Measurements from ENCODE around the gene ANKRD12.
A peak's percentile ranks its signal among the peaks of the same experiment; 100 is the strongest.

Gene ANKRD12

GRCh38 chr18:9184998-9185613 lies 48.5 kb downstream of the ANKRD12 start (continued):
- TF ChIP-seq ZNF660 (tag by site-specific recombination; IDR thresholded peaks at IDR 0.05), result no peak
- no peak for TF ChIP-seq ZNF433 (tag by site-specific recombination; IDR thresholded peaks at IDR 0.05; ENCODE audit: low read depth)
- no peak for TF ChIP-seq ZNF510 (tag by site-specific recombination; IDR thresholded peaks at IDR 0.05; ENCODE audit: insufficient replicate concordance)
- no peak for TF ChIP-seq ZNF701 (tag by site-specific recombination; IDR thresholded peaks at IDR 0.05)
- no peak for TF ChIP-seq ZNF600 (tag by site-specific recombination; IDR thresholded peaks at IDR 0.05)
- no peak for TF ChIP-seq ZBTB1 (tag by site-specific recombination; IDR thresholded peaks at IDR 0.05)
- TF ChIP-seq MEIS1 (CRISPR knock-in tag; IDR thresholded peaks at IDR 0.05; ENCODE audit: borderline replicate concordance), result no peak

- Histone ChIP-seq H3K4me1 (ENCODE audit: control insufficient read depth, insufficient read depth, low read length) (peaks cover 5% of the 10 kb centered on the region; the same call in 1 of the 2 replicates), H3K9me3 (ENCODE audit: control insufficient read depth, insufficient read depth, low read depth, low read length) (no peaks in the 10 kb centered on the region), H3K4me3 (ENCODE audit: low read depth, low read length) (no peak overlapping the region), H3K27ac (ENCODE audit: extremely low read depth, low read depth, low read length) (no peak overlapping the region), H3K36me3 (ENCODE audit: control insufficient read depth in 2 of 2, insufficient read depth in 1 of 2, low read length in 2 of 2) (peaks cover 0 to 5% of the 10 kb centered on the region in 2 experiments; a peak in 1 of 3 replicates)
- ChIA-PET CTCF (interaction anchor here (1.4 kb wide), 2 partner anchors 39 to 115 kb away, joined by 4 to 5 read pairs; no protein-coding TSS in a partner anchor), POLR2A (no interaction called here)
- TF ChIP-seq ZNF626 (tag by site-specific recombination; IDR thresholded peaks at IDR 0.05) (no peak), BCL11B (tag by site-specific recombination; IDR thresholded peaks at IDR 0.05; ENCODE audit: low read depth) (0 out of 2 replicates have a peak, but pooled peaks have one; percentile 34), ZNF146 (tag by site-specific recombination; IDR thresholded peaks at IDR 0.05) (no peak), ZNF560 (tag by site-specific recombination; IDR thresholded peaks at IDR 0.05; ENCODE audit: borderline replicate concordance) (no peak), ZFHX2 (tag by site-specific recombination; conservative IDR thresholded peaks at IDR 0.05) (peak; percentile 27; the same call in 1 of the 2 replicates), FEZF1 (tag by site-specific recombination; IDR thresholded peaks at IDR 0.05) (peak; percentile 65), ZNF23 (tag by site-specific recombination; IDR thresholded peaks at IDR 0.05; ENCODE audit: borderline replicate concordance) (no peak), ZNF654 (tag by site-specific recombination; IDR thresholded peaks at IDR 0.05; ENCODE audit: low read depth) (peak; percentile 8; the same call in 1 of the 2 replicates), ZEB2 (tag by site-specific recombination; IDR thresholded peaks at IDR 0.05) (no peak)
- TF ChIP-seq, protein P1, sequence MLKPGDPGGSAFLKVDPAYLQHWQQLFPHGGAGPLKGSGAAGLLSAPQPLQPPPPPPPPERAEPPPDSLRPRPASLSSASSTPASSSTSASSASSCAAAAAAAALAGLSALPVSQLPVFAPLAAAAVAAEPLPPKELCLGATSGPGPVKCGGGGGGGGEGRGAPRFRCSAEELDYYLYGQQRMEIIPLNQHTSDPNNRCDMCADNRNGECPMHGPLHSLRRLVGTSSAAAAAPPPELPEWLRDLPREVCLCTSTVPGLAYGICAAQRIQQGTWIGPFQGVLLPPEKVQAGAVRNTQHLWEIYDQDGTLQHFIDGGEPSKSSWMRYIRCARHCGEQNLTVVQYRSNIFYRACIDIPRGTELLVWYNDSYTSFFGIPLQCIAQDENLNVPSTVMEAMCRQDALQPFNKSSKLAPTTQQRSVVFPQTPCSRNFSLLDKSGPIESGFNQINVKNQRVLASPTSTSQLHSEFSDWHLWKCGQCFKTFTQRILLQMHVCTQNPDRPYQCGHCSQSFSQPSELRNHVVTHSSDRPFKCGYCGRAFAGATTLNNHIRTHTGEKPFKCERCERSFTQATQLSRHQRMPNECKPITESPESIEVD (tag by site-specific recombination; IDR thresholded peaks at IDR 0.05), result peak; percentile 58
These were observed 52.0 kb downstream of the ANKRD12 start for GRCh38 chr18:9188359-9189231.

GRCh38 chr18:9189491-9189890 lies 52.9 kb downstream of the ANKRD12 start:
- no peak overlapping the region for H3K27ac ChIP-seq (ENCODE audit: extremely low read depth, low read depth, low read length)
- H3K9me3 ChIP-seq (ENCODE audit: control insufficient read depth, insufficient read depth, low read depth, low read length), result no peaks in the 10 kb centered on the region
- TF ChIP-seq GLIS2 (tag by site-specific recombination; IDR thresholded peaks at IDR 0.05) (no peak), GLI4 (tag by site-specific recombination; IDR thresholded peaks at IDR 0.05) (no peak), ZBTB48 (tag by site-specific recombination; IDR thresholded peaks at IDR 0.05) (no peak)
- ChIA-PET POLR2A (no interaction called here), CTCF (interaction anchor here (1.4 kb wide), 1 partner anchor 40 kb away, joined by 4 read pairs; no protein-coding TSS in a partner anchor)
- H3K36me3 ChIP-seq (ENCODE audit: control insufficient read depth in 2 of 2, insufficient read depth in 1 of 2, low read length in 2 of 2), result peaks cover 0 to 1% of the 10 kb centered on the region in 2 experiments; a peak in 1 of 3 replicates
- peaks cover 5% of the 10 kb centered on the region; the same call in 1 of the 2 replicates for H3K4me1 ChIP-seq (ENCODE audit: control insufficient read depth, insufficient read depth, low read length)
- H3K4me3 ChIP-seq (ENCODE audit: low read depth, low read length), result no peak overlapping the region

All from HEK293 (cell line).